Measurements from ENCODE around the gene JMJD4.

The JMJD4 gene

GRCh38 chr1:227745568-227746265 lies 10.6 kb upstream of the JMJD4 start:
- no peak overlapping the region for H3K4me3 ChIP-seq (ENCODE audit: low read depth, low read length)
- no peak for TF ChIP-seq CTCF (IDR thresholded peaks at IDR 0.05; ENCODE audit: borderline replicate concordance, insufficient read depth, low read depth, low read length)

DNA sequence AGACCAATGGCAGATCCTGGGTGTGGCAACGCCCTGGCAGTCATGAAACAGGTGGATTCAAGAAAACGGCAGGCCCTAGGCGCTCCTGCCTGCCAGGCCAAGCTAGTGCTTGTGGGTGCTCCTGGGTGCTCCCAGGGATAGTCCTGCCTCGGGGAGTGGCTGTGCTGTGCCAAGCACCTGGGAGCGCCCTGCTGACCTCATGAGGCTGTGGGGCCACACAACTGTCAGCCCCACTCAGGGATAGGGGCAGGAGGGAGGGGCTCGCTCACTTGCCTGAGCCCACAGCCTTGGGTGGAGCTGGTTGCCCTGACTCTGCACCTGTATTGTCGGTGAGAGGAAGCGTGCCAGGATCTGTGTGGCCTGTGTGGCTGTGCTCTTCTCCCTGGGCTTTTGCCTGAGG lies 9.6 kb upstream of the JMJD4 start:
- no peak overlapping the region for H3K4me3 ChIP-seq (ENCODE audit: low read depth, low read length)
- no peak for TF ChIP-seq CTCF (IDR thresholded peaks at IDR 0.05; ENCODE audit: borderline replicate concordance, insufficient read depth, low read depth, low read length)

GRCh38 chr1:227742738-227743715 lies 7.9 kb upstream of the JMJD4 start:
- TF ChIP-seq CTCF (IDR thresholded peaks at IDR 0.05; ENCODE audit: borderline replicate concordance, insufficient read depth, low read depth, low read length) = no peak
- H3K4me3 ChIP-seq (ENCODE audit: low read depth, low read length) = no peak overlapping the region

GRCh38 chr1:227741166-227741870 lies 6.2 kb upstream of the JMJD4 start:
- no peak overlapping the region for H3K4me3 ChIP-seq (ENCODE audit: low read depth, low read length)
- TF ChIP-seq CTCF (IDR thresholded peaks at IDR 0.05; ENCODE audit: borderline replicate concordance, insufficient read depth, low read depth, low read length) = no peak

DNA sequence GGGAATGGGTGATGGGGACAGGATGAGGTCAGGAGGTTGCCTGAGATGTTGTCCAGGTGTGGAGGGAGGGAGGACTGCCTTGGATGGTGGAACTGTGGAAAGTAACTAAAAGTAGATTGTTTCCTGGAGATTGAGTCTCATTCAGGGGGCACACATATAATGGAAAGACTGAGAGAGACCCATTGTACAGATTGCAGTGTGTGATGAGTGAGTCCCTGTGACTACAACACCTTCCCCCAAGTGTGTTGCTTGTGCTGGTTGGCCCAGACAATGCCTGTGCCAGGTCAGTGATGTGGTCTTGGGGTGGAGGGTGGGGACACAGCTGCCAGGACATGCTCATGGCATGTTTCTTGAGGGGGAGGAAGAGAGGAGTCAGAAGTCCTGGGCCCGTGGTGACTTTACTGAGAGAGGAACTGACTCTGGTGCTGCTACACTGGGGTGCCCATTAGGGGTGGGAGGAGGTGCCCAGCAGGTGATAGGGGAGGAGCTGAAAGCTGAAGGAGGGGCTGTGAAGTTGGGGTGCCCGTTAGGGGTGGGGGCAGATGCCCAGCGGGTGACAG lies 5.4 kb upstream of the JMJD4 start:
- no peak for TF ChIP-seq CTCF (IDR thresholded peaks at IDR 0.05; ENCODE audit: borderline replicate concordance, insufficient read depth, low read depth, low read length)

DNA sequence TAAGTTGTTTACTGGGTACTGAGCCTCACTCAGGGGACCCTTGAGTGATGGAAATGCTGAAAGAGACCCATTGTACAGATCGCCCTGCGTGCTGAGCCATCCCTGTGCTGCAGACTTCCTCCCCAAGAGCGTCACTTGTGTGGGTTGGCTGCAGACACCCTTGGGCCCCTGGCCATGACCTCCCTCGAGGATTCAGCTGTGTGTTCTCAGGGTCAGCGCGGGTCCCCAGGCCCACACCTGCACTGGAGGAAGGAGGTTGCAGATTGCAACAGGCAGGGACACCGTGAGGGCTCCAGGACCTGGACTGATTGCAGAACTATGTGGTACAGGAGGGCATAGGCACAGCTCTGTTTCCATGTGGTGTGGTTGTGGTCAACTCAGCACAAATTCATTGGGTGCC lies 4.5 kb upstream of the JMJD4 start:
- no peak for TF ChIP-seq CTCF (IDR thresholded peaks at IDR 0.05; ENCODE audit: borderline replicate concordance, insufficient read depth, low read depth, low read length)
- H3K4me3 ChIP-seq (ENCODE audit: low read depth, low read length) = no peak overlapping the region

More for the DNA sequence above, 5.4 kb upstream of the JMJD4 start:
- H3K4me3 ChIP-seq (ENCODE audit: low read depth, low read length) = no peak overlapping the region
